Nephron progenitor cell (in vitro differentiated cells): ENCODE data around the gene NOC2L.
A peak's percentile ranks its signal among the peaks of the same experiment; 100 is the strongest.

Source experiments
- DNase-seq: peaks from one replicate; pipeline ENCODE4 v3.0.0; 2021
- H3K27ac Mint-ChIP-seq: 2 replicates; pipeline ENCODE4 v1.8.0; 2021; ENCODE audit warnings: mild to moderate bottlenecking, moderate library complexity, mixed read lengths
- H3K27me3 Mint-ChIP-seq: 2 replicates; pipeline ENCODE4 v1.8.0; 2021; ENCODE audit warnings: mild to moderate bottlenecking, low read depth, mixed read lengths; ENCODE audit not compliant: poor library complexity
- H3K36me3 Mint-ChIP-seq: 2 replicates; pipeline ENCODE4 v1.8.0; 2021; ENCODE audit warnings: low read depth, mixed read lengths
- H3K4me1 Mint-ChIP-seq: 2 replicates; pipeline ENCODE4 v1.8.0; 2021; ENCODE audit warnings: mixed read lengths
- H3K4me3 Mint-ChIP-seq: 2 replicates; pipeline ENCODE4 v1.8.0; 2021; ENCODE audit warnings: mild to moderate bottlenecking, moderate library complexity, mixed read lengths
- H3K9me3 Mint-ChIP-seq: 2 replicates; pipeline ENCODE4 v1.8.0; 2021; ENCODE audit warnings: mild to moderate bottlenecking, moderate library complexity, mixed read lengths
- CTCF ChIP-seq: fragments of 200-600 bp; sonication (generic); IDR thresholded peaks from 2 replicates; pipeline ENCODE4 v1.5.0; 2021; ENCODE audit warnings: antibody characterized with exemption

NOC2L gene

GRCh38 chr1:975365-975764, 16.3 kb upstream of the NOC2L start:
- H3K9me3 Mint-ChIP-seq, result peaks cover 6% of the 10 kb centered on the region
- H3K4me3 Mint-ChIP-seq, result no peak overlapping the region
- H3K36me3 Mint-ChIP-seq, result peaks cover 4% of the 10 kb centered on the region
- peaks cover 12% of the 10 kb centered on the region for H3K4me1 Mint-ChIP-seq
- no peak for TF ChIP-seq CTCF
- no peak for DNase-seq
- peaks cover 56% of the 10 kb centered on the region for H3K27me3 Mint-ChIP-seq
- no peak overlapping the region for H3K27ac Mint-ChIP-seq

DNA sequence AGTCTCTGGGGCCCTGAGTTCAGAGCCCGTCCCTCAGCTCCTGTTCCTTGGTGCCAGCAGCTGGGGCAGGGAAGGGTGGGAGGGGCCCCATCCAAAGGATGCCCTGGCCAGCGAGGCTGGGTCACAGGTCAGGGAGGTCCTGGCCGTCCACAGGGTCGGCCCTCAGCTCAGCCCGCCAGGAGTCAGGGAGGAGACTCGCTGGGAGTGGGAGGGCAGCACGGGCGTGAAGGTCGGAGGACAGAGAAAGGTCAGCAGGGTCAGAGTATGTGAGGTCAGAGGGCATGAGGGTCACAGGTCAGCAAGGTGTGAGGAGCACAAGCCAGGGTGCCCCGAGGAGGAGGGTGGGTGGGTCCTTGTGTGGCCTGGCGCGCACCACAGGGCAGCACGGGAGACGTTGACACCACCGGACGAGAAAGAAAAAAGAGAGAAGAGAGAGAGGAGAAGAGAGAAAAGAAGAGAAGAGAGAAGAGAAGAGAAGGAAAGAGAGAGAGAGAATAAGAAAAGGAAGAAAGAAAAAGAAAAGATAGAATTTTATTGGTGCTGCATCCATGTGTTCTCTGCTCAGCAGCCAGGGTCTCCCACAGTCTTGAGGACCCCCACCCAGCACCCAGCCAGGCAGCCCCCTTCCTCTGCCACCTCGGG, 15.8 kb upstream of the NOC2L start:
- Mint-ChIP-seq H3K9me3 (peaks cover 6% of the 10 kb centered on the region), H3K36me3 (peaks cover 4% of the 10 kb centered on the region), H3K4me3 (no peak overlapping the region), H3K27ac (peak overlapping the region; percentile 66), H3K4me1 (peaks cover 12% of the 10 kb centered on the region), H3K27me3 (peaks cover 61% of the 10 kb centered on the region)
- TF ChIP-seq CTCF, result no peak
- no peak for DNase-seq

- Mint-ChIP-seq H3K4me3 (no peak overlapping the region), H3K27me3 (peaks cover 67% of the 10 kb centered on the region), H3K27ac (no peak overlapping the region), H3K4me1 (peaks cover 12% of the 10 kb centered on the region), H3K36me3 (peaks cover 4% of the 10 kb centered on the region), H3K9me3 (peaks cover 9% of the 10 kb centered on the region)
- DNase-seq, result no peak
- no peak for TF ChIP-seq CTCF
These were observed 15.2 kb upstream of the NOC2L start for GRCh38 chr1:974293-974640.

- DNase-seq, result no peak
- Mint-ChIP-seq H3K36me3 (peaks cover 4% of the 10 kb centered on the region), H3K27ac (no peak overlapping the region), H3K4me3 (no peak overlapping the region), H3K27me3 (peaks cover 70% of the 10 kb centered on the region), H3K9me3 (peaks cover 9% of the 10 kb centered on the region), H3K4me1 (peaks cover 12% of the 10 kb centered on the region)
- TF ChIP-seq CTCF, result no peak
These were observed 14.6 kb upstream of the NOC2L start for GRCh38 chr1:973459-974292.

DNA sequence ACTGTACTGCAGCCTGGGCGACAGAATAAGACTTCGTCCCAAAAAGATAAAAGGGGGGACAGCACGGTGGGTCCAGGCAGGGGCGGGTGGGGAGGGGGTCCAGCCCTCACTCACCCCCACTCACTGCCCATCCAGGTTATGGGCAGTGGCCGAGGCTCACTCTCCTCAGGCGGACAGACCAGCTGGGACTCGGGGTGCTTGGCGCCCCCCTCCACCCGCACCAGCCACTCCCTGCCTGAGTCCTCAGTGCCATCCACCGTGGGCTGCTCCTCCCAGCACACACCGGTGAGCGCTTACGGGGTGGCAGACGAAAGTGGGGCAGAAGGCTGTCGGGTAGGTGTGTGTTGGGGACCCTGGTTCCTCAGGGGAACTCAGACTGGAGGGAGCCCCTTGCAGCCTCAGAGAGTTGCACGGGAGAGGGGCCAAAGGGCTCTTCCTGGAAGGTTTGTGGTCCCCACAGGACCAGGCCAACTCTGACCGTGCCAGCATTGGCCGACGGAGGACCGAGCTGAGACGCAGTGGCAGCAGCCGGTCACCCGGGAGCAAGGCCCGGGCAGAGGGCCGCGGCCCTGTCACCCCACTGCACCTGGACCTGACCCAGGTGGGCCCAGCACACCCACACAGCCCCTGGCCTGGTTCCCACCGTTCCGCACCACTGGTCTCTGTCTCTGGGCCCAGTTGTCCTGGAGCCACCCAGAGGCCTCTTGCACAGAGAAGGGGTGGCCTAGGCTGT, 13.8 kb upstream of the NOC2L start:
- Mint-ChIP-seq H3K4me1 (peaks cover 9% of the 10 kb centered on the region), H3K36me3 (no peaks in the 10 kb centered on the region), H3K9me3 (peaks cover 3% of the 10 kb centered on the region), H3K4me3 (no peak overlapping the region), H3K27ac (no peak overlapping the region), H3K27me3 (peaks cover 73% of the 10 kb centered on the region)
- no peak for DNase-seq
- no peak for TF ChIP-seq CTCF
